ENCODE data around the gene NXPE1.
"Not testable (repeated sequence)": the region's sequence is repeated elsewhere in the genome, so short reads cannot be mapped to it uniquely, and the experiment has no call there.

NXPE1 gene
- 0 reads per million in 9 experiments for total RNA-seq

DNA sequence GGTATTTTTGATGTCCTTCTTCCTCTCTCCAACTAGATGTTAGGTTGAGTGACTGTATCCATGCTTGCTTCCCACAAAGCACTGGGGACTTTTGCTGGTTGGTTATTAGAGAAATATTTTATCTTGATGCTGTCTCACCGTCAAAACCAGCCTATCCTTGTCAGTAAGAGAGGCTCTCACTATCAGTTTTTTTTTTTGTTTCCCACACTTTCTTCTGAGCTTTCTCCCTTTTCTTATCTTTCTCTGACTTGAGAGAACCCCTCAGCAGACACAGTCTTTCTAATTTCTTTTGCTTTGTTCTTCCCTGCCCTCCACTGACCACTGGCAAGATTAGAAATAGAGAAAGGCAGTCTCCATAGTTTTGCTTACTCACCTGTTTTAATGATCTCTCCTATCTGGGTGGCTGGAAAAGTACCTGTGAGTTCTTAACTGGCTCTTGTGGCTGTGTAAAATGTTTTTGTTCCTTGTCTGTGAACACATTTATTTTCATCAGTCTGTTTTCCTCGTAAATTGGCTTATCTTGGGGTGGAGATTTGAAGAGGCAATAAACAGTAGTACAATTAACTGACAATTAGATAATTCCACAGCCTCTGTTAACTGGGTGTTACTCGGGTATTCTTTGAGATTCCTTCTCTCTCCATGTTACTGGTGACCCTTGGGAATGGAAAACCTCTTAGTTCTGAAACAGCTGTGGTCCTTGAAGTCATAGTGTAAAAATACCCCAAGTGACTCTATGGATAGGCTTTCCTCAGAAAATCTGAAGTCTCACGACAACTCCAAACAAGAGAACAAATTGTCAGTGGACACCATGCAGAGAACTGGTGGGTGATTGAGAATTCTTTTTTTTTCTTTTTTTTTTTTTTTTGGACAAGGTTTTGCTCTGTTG is at the start of gene NXPE1:
TSS of gene NXPE1 (minus strand) at position 457 of the 886 bp plus-strand sequence. CDS start 8,680 bp downstream, outside the sequence.
- Mint-ChIP-seq H3K27ac (no peak within 1 kb of the TSS), H3K4me3 (no peak within 1 kb of the TSS), H3K4me1 (ENCODE audit: low read depth in 2 of 2) (no peaks in the 10 kb centered on the region), H3K36me3 (ENCODE audit: insufficient read depth) (no peaks in the 10 kb centered on the region), H3K27me3 (peaks cover 24 to 30% of the 10 kb centered on the region in 2 donors), H3K9me3 (no peaks in the 10 kb centered on the region)
- DNase-seq: no peak
- ATAC-seq (replicated peaks): no peak

DNA sequence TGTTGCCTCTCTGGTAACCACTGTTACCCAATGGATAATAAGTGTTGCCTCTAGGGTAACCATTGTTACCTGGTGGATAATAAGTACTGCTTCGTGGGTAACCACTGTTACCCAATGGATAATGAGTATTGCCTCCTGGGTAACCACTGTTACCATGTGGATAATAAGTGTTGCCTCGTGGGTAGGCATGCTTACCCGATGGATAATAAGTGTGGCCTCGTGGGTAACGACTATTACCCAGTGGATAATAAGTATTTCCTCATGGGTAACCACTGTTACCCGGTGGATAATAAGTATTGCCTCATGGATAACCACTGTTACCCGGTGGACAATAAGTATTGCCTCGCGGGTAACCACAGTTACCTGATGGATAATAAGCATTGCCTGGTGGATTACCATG is 49.7 kb upstream of the NXPE1 start:
- Mint-ChIP-seq H3K36me3 (ENCODE audit: insufficient read depth) (no peaks in the 10 kb centered on the region), H3K4me3 (no peak overlapping the region), H3K27me3 (no peaks in the 10 kb centered on the region), H3K27ac (no peak overlapping the region), H3K9me3 (no peaks in the 10 kb centered on the region), H3K4me1 (ENCODE audit: low read depth in 2 of 2) (no peaks in the 10 kb centered on the region)
- DNase-seq: no peak
- ATAC-seq (replicated peaks): no peak

DNA sequence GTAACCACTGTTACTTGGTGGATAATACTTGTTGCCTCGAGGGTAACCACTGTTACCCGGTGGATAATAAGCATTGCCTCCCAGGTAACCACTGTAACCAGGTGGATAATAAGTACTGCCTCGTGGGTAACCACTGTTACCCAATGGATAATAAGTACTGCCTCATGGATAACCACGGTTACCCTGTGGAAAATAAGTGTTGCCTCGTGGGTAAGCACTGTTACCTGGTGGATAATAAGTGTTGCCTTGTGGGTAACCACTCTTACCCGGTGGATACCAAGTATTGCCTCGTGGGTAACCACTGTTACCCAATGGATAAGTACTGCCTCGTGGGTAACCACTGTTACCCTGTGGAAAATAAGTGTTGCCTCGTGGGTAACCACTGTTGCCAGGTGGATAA is 48.9 kb upstream of the NXPE1 start:
- not testable (repeated sequence) for H3K36me3 Mint-ChIP-seq (ENCODE audit: insufficient read depth); DNase-seq; ATAC-seq (replicated peaks); H3K27me3 Mint-ChIP-seq; H3K4me3 Mint-ChIP-seq; H3K4me1 Mint-ChIP-seq (ENCODE audit: low read depth in 2 of 2); H3K9me3 Mint-ChIP-seq; H3K27ac Mint-ChIP-seq

DNA sequence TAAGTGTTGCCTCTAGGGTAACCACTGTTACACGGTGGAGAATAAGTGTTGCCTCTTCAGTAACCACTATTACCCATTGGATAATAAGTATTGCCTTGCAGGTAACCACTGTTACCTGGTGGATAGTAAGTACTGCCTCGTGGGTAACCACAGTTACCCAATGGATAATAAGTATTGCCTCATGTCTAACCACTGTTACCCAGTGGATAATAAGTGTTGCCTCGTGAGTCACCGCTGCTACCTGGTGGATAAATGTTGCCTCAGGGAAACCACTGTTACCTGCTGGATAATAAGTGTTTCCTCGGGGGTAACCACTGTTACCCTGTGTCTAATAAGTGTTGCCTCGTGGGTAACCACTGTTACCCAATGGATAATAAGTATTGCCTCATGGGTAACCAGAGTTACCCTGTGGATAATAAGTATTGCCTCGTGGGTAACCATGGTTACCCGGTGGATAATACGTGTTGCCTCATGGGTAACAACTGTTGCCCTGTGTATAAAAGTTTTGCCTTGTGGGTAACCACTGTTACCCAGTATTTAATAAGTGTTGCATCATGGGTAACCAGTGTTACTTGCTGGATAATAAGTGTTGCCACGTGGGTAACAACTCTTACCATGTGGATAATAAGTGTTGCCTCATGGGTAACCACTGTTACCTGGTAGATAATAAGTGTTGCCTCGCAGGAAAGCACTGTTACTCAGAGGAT is 48.2 kb upstream of the NXPE1 start:
- Mint-ChIP-seq H3K4me1 (ENCODE audit: low read depth in 2 of 2) (no peaks in the 10 kb centered on the region), H3K27me3 (no peaks in the 10 kb centered on the region), H3K4me3 (no peak overlapping the region), H3K36me3 (ENCODE audit: insufficient read depth) (no peaks in the 10 kb centered on the region), H3K27ac (no peak overlapping the region), H3K9me3 (no peaks in the 10 kb centered on the region)
- no peak for ATAC-seq (replicated peaks)
- no peak for DNase-seq

DNA sequence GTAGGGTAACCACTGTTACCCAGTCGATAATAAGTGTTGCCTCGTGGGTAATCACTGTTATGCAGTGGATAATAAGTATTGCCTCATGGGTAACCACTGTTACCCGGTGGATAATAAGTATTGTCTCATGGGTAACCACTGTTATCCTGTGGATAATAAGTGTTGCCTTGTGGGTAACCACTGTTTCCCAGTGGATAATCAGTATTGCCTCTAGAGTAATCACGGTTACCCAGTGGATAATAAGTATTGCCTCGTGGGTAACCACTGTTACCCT is 47.1 kb upstream of the NXPE1 start:
- H3K4me3 Mint-ChIP-seq; H3K4me1 Mint-ChIP-seq (ENCODE audit: low read depth in 2 of 2); H3K36me3 Mint-ChIP-seq (ENCODE audit: insufficient read depth); H3K27me3 Mint-ChIP-seq; H3K9me3 Mint-ChIP-seq; ATAC-seq (replicated peaks); DNase-seq; H3K27ac Mint-ChIP-seq: not testable (repeated sequence)

DNA sequence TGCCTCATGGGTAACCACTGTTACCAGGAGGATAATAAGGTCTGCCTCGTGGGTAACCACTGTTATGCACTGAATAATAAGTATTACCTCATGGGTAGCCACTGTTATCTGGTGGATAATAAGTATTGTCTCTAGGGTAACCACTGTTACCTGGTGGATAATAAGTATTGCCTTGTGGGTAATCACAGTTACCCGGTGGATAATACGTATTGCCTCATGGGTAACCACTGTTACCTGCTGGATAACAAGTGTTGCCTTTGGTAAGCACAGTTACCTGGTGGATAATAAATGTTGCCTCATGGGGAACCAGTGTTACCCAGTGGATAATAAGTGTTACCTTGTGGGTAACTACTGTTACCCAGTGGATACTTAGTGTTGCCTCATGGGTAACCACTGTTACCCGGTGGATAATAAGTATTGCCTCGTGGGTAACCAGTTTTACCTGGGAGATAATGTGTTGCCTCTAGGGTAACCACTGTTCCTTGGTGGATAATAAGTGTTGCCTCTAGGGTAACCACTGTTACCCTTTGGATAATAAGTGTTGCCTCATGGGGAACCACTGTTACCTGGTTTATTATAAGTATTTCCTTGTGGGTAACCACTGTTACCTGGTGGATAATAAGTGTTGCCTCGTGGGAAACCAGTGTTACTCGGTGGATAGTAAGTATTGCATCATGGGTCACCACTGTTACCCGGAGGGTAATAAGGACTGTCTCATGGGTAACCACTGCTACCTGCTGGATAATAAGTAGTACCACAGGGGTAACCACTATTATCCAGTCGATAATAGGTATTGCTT is 46.5 kb upstream of the NXPE1 start:
- Mint-ChIP-seq H3K4me1 (ENCODE audit: low read depth in 2 of 2) (no peaks in the 10 kb centered on the region), H3K27me3 (no peaks in the 10 kb centered on the region), H3K36me3 (ENCODE audit: insufficient read depth) (no peaks in the 10 kb centered on the region), H3K4me3 (no peak overlapping the region), H3K27ac (no peak overlapping the region), H3K9me3 (no peaks in the 10 kb centered on the region)
- no peak for DNase-seq
- no peak for ATAC-seq (replicated peaks)

DNA sequence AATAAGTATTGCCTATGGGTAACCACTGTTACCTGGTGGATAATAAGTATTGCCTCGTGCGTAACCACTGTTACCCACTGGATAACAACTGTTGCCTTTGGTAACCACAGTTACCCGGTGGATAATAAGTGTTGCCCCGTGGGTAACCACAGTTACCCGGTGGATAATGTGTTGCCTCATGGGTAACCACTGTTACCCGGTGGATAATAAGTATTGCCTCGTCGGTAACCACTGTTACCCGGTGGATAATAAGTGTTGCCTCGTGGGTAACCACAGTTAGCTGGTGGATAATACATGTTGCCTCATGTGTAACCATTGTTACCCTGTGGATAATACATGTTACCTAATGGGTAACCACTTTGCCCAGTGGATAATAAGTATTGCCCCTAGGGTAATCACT is 45.7 kb upstream of the NXPE1 start:
- H3K4me3 Mint-ChIP-seq: no peak overlapping the region
- ATAC-seq (replicated peaks) (no peak), DNase-seq (no peak)
- no peaks in the 10 kb centered on the region for H3K9me3 Mint-ChIP-seq
- H3K36me3 Mint-ChIP-seq (ENCODE audit: insufficient read depth): no peaks in the 10 kb centered on the region
- H3K4me1 Mint-ChIP-seq (ENCODE audit: low read depth in 2 of 2): no peaks in the 10 kb centered on the region
- no peak overlapping the region for H3K27ac Mint-ChIP-seq
- no peaks in the 10 kb centered on the region for H3K27me3 Mint-ChIP-seq

DNA sequence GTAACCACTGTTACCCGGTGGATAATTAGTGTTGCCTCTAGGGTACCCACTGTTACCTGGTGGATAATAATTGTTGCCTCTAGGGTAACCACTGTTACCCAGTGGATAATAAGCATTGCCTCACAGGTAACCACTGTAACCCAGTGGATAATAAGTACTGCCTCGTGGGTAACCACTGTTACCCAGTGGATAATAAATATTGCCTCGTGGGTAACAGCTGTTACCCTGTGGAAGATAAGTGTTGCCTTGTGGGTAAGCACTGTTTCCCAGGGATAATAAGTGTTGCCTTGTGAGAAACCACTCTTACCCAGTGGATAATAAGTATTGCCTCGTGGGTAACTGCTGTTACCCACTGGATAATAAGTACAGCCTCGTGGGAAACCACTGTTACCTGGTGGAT is 45.2 kb upstream of the NXPE1 start:
- Mint-ChIP-seq H3K4me1 (ENCODE audit: low read depth in 2 of 2) (no peaks in the 10 kb centered on the region), H3K27ac (no peak overlapping the region)

DNA sequence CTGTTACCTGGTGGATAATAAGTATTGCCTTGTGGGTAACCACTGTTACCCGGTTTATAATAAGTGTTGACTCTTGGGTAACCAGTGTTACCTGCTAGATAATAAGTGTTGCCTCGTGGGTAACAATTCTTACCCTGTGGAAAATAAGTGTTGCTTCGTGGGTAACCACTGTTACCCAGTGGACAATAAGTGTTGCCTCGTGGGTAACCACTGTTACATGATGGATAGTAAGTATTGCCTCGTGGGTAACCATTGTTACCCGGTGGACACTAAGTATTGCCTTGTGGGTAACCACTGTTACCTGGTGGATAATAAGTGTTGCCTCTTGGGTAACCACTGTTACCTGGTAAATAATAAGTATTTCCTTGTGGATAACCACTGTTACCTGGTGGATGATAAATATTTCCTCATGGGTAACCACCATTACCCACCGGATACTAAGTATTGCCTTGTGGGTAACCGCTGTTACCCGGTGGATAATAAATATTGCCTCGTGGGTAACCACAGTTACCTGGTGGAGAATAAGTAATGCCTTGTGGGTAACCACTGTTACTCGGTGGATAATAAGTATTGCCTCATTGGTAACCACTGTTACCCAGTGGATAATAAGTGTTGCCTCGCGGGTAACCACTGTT is 44.6 kb upstream of the NXPE1 start:
- Mint-ChIP-seq H3K9me3 (no peaks in the 10 kb centered on the region), H3K27me3 (no peaks in the 10 kb centered on the region), H3K4me1 (ENCODE audit: low read depth in 2 of 2) (no peaks in the 10 kb centered on the region), H3K36me3 (ENCODE audit: insufficient read depth) (no peaks in the 10 kb centered on the region), H3K27ac (no peak overlapping the region), H3K4me3 (no peak overlapping the region)
- ATAC-seq (replicated peaks) (no peak), DNase-seq (no peak)

More for the DNA sequence above, 45.2 kb upstream of the NXPE1 start:
- H3K27me3 Mint-ChIP-seq: no peaks in the 10 kb centered on the region
- DNase-seq (no peak), ATAC-seq (replicated peaks) (no peak)
- no peaks in the 10 kb centered on the region for H3K9me3 Mint-ChIP-seq
- no peaks in the 10 kb centered on the region for H3K36me3 Mint-ChIP-seq (ENCODE audit: insufficient read depth)
- H3K4me3 Mint-ChIP-seq: no peak overlapping the region

DNA sequence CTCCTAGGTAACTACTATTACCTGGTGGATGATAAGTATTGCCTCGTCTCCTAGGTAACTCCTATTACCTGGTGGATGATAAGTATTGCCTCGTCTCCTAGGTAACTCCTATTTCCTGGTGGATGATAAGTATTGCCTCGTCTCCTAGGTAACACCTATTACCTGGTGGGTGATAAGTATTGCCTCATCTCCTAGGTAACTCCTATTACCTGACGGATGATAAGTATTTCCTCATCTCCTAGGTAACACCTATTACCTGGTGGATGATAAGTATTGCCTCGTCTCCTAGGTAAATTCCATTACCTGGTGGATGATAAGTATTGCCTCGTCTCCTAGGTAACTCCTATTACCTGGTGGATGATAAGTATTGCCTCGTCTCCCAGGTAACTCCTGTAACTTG is 43.5 kb upstream of the NXPE1 start:
- DNase-seq; H3K27ac Mint-ChIP-seq; H3K36me3 Mint-ChIP-seq (ENCODE audit: insufficient read depth); H3K4me1 Mint-ChIP-seq (ENCODE audit: low read depth in 2 of 2); H3K27me3 Mint-ChIP-seq; H3K9me3 Mint-ChIP-seq; ATAC-seq (replicated peaks); H3K4me3 Mint-ChIP-seq: not testable (repeated sequence)

DNA sequence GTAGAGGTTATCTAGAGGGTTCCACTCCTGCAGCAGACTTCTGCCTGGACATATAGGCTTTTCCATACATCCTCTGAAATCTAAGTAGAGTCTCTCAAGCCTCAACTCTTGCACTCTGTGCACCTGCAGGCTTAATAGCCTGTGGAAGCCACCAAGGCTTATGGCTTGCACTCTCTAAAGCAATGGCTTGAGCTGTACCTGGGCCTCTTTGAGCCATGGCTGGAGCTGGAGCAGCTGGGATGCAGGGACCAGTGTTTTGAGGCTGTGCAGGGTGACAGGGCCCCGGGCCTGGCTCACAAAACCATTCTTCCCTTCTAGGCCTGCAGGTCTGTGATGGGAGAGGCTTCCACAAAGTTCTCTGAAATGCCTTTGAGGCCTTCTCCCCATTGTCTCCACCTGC is 38.8 kb upstream of the NXPE1 start:
- no peak overlapping the region for H3K4me3 Mint-ChIP-seq
- H3K9me3 Mint-ChIP-seq: no peaks in the 10 kb centered on the region
- DNase-seq: no peak
- no peaks in the 10 kb centered on the region for H3K4me1 Mint-ChIP-seq (ENCODE audit: low read depth in 2 of 2)
- no peaks in the 10 kb centered on the region for H3K36me3 Mint-ChIP-seq (ENCODE audit: insufficient read depth)
- ATAC-seq (replicated peaks): no peak
- peaks cover 0 to 5% of the 10 kb centered on the region in 2 donors for H3K27me3 Mint-ChIP-seq
- H3K27ac Mint-ChIP-seq: no peak overlapping the region

DNA sequence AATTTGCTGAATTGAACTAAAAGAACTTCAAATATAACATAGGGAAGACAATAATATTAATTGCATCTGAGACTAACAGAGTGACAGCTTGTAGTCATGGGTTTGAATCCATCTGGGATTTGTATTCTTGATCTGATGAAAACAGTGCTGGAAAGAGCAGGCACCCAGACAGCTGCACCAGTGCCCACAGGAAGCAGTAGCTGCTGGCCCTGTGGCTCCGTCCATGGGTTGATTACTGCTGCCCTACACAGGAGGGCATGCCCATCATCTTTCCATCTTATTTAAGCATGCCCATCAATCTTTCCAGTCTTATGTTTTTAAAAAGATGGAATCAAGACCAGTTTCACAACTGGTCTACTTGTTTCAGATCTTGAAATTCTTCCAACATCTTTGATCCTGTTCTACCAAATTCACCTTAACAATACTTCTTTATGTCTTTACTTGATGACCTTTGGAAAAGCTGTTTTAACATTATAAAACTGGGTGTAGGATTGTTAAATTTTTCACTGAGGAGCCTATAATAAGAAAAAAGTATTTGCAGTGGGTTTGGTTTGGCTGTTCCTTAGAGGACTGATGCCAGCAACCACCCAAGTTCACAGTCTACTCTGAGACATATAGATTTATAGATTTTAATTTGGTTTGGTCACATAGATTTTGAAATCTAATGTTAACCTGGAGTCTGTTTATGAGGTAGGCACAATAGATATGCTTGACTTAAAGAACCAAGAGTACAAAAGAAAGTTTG is 36.7 kb upstream of the NXPE1 start:
- H3K4me3 Mint-ChIP-seq: no peak overlapping the region
- H3K27me3 Mint-ChIP-seq: peaks cover 9 to 12% of the 10 kb centered on the region in 2 donors
- no peaks in the 10 kb centered on the region for H3K36me3 Mint-ChIP-seq (ENCODE audit: insufficient read depth)
- H3K9me3 Mint-ChIP-seq: no peaks in the 10 kb centered on the region
- H3K27ac Mint-ChIP-seq: no peak overlapping the region
- ATAC-seq (replicated peaks) (no peak), DNase-seq (no peak)
- no peaks in the 10 kb centered on the region for H3K4me1 Mint-ChIP-seq (ENCODE audit: low read depth in 2 of 2)

DNA sequence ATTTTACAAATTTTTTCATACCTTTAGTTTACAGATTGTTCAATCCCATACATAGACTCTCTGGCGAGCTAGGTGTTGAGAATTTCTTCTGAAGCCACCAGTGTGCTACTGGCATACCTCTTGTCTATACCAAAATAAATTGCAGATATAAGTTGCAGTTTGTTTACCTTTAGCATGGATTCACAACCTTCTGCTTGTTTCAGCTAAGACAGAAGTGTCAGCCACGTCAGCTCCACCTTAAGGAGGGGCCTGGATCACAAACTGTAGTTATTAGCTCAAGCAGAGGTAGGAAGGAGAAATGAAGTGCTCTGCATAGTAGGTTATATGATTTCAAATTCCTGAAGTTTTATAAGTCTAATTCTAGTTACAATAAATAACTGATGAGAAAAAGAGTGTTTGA is 35.9 kb upstream of the NXPE1 start, which contains the start of gene NXPE4:
TSS of gene NXPE4 (minus strand) at position 216 of the 400 bp plus-strand sequence. CDS start 1,027 bp downstream, outside the sequence.
- no peak for ATAC-seq (replicated peaks)
- no peaks in the 10 kb centered on the region for H3K36me3 Mint-ChIP-seq (ENCODE audit: insufficient read depth)
- DNase-seq: no peak
- H3K27ac Mint-ChIP-seq: no peak within 1 kb of the TSS
- no peak within 1 kb of the TSS for H3K4me3 Mint-ChIP-seq
- peaks cover 9 to 12% of the 10 kb centered on the region in 2 donors for H3K27me3 Mint-ChIP-seq
- H3K4me1 Mint-ChIP-seq (ENCODE audit: low read depth in 2 of 2): no peaks in the 10 kb centered on the region
- H3K9me3 Mint-ChIP-seq: no peaks in the 10 kb centered on the region

Data from effector memory CD8-positive, alpha-beta T cell (primary cell).